Right renal cortex interstitium (tissue), 3 donors: Measurements from ENCODE around the gene KCNH2. TPM values are rescaled to one million over a fixed set of nuclear protein-coding genes. Genes with fewer than 3 reads are reported as not detected.

Experiments
- DNase-seq, 3 donors: peaks; one replicate each; pipeline ENCODE4 v3.0.0-alpha.2; 2013; ENCODE audit warnings: low read depth in 3 of 3, low spot score in 2 of 3
- polyA plus RNA-seq, 3 donors: library from polyadenylated mRNA; unstranded; fragments of 120-200 nt; gene quantifications; one replicate each; pipeline ENCODE4 v1.2.1, GENCODE V29; 2013; ENCODE audit not compliant: insufficient read length in 3 of 3

The KCNH2 gene
- polyA plus RNA-seq, 3 donors, result 13.2 to 14.6 (median 14.1) TPM

DNA sequence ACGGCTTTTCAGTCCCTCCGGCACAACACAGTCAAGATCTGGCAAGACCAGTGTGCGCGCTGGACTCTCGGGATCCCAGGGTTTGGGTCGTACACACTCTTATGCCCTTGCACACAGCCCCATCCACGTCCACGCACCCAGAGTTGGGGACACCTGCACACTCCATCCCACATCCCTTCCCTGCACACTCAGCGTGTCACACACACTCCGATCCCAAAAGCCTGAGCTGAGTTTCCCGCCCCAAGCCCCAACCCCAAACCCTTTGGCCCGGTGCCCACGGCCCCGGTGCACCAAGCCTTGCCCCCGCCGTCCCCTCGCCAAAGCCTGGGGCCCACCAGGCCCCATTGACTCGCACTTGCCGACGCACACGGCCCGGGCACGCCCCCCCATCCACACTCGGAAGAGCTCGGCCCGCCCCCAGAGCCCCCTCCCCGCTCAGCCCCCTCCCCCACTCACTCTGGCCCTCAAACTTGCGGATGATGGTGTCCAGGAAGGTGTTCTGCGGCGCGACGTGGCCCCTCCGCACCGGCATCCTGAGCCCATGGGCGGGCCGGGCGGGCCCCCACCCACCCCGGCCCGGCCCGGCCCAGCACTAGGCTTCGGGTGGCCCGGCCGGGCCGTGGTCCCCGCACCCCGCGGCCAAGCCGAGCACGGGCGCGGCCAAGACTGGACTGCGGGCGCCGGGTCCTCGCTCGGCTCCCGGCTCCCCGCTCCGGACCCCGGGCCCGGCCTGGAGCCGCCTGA is 567 bp downstream of the KCNH2 start:
- no peak for DNase-seq

DNA sequence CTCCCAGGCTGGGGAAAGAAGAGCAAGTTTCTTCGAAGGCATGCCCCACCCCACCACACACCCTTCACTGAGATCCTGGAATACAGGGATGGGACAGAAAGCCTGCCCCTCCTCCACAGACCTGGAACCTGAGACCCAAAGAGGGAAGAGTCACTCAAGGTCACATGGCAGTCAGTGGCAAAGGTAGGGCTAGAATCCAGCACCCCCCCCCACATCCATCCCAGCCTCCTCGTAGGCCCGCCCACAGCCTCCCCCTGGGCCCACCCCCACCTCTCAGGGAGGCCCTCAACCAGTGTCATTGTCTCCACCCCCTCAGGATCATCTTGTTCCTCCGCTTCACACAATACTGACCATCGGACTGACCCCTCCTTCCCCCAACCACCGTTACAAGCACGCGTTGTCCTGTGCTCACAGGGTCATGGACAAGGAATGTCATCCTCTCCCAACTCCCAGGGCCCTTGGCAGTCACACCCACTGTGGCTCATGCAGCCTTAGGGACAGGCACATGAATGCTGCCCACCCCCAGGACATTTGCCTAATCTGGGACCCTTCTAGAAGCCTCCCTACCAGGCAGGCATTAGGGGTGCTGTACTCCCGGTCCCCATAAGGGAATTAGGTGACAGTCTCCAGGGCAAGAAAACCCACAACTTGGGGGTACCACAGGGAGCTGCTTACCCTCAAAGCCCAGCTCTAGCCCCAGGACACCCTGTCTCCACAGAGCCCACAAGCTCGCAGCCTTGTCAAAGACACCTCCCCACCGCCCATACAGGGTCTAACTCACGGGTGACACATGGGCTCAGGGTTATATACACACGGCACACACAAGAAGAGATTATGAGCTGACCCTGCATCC is 1.4 kb downstream of the KCNH2 start:
- no peak for DNase-seq

DNA sequence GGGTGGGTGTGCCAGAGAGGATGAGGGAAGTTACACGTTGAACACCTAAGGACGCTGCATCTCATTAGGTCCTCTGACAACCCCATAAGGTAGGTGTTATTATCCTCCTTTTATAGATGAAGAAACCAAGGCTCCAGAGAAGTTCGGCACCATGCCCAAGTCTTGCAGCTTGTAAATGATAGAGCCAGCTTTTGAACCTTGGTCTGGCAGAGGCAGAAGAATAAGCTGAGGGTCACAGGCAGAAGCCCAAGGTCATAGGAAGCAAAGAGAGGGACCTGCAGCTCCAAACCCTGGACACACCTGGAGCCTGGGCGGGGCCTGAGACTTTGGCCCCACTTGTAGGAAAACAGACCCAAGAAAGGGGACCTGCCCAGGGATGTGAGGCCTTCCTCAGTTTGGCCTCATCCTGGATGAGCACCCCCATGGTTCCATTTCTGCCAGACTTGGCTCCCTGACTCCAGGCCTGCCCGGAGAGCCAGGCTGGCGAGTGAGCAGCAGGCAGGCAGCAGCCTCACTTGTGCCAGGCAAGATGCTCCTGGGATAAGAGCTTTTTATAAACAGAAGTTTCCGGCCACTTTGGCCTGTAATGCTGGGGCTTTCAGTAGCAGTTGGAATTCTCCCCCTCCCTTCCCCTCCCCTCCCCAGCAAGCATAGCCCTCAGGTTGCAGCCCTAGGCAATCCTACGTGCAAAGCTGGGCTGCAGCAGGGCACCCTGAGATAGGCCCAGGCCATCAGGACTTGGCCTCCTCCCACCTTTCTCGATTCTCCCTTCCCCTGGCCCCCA is 2.4 kb downstream of the KCNH2 start:
- DNase-seq, result no peak

DNA sequence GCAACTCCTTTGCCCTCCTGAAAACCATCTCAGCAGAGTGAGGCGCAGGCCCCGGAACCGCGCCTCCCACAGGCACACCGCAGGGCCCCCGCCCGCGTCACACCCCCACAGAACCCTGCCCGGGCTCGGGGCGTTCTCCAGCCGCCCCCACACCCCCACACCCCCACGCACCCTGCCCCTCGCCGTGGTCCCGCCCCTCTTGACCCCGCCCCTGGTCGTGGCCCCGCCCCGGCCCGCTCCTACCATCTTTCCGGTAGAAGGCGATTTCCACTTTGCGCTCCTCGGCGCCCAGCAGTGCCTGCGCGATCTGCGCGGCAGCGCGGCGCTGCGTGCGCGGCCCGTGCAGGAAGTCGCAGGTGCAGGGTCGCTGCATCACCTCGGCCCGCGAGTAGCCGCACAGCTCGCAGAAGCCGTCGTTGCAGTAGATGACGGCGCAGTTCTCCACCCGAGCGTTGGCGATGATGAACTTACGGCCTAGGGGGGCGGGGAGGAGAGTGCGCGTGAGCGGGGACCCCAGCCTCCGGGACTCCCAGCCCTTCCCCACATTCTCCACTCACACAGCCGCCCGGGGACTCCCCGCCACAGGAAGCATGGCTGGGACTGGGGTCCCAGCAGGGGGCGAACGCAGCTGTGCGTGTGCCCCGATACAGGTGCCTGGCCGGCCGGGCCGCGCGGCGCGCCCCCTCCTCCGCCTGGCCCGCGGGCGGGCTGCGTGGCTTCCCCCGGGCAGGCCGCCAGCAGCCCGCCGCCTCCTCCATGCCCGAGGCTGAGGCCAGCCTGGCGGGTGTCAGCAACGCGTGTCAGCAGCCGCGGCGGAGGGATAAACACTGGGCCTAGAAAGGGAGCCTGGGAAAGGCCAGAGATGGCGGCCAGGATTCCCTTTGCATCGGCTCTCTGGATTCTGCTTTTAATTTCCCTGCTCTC is 3.4 kb downstream of the KCNH2 start:
- DNase-seq, result no peak

DNA sequence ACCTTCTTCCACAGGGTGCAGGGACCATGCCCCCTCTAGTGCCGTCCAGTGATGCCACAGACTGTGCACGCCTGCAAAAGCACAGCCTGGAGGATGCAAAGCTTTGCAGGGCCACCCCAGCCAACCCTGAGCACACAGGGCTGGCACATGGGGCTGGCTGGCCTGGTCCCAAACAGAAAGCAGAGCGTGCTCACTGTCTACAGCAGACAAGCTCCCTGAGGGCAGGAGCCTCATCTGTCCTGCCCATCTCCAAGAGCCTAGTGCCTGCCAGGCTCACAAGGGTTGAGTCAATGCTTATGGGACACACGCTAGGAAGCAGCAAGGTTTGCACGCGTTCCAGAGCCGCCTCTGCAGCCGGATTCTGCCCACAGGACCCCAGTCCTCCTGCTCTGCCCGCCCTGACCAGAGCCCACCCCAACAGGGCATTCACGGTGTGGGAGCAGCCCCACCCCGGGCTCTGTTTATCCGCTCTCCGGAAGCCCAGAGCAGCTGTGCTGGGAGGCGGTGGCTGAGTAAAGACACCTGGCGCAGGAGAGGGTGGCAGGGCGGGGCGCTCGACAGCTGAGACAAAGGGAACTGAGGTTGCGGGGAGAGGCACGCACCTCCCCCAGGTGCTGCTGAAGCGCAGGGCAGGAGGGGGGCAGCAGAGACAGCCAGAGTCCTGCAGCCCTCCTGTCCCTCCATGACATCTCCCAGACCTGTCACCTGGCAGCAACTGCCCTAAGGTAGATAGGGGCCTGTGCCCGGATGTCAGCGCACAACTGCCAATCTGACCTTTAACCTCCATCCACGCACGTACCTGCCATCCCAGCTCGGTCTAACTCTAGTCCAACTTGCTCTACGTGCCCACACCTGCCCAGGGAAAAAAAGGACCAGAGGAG is 4.3 kb downstream of the KCNH2 start:
- DNase-seq, result no peak

DNA sequence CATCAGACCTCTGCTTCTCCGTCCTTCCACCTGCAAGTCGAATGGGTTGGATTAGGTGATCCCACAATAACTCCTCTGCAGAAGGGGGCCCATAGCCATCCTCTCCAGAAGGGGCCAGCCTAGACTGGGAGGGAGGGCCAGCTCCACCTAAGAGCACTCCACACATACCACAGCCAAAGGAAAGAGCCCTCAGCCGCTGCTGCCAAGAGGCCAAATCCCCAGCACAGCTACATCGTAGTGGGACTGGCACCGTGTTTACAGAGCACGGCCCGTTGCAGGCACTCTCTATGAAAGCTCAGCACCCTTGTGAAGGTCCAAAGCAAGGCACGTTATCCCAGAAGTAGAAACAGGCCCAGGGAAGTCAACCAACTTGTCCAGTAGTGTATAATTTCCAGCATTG is 5.4 kb downstream of the KCNH2 start:
- no peak for DNase-seq

DNA sequence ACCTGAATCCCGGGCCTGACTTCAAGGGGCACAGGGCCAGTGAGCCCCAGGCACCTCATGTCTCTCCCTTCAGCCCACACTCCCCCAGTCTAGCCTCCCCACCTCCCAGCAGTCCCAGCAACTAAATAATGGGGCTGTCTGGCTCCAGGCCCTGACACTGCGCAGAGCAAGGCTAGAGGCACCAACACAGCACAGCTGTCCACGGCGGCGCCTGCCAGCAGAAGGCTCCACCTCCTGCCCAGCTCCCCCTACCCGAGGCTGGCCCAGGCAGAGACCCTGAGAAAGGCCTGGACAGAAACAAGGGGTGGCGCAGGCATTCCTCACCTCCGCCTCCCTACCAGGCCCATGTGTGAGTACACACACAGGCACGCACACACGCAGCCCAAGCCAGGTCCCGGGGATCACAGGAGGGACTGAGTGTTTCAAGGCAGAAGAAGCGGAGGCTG is 6.1 kb downstream of the KCNH2 start:
- DNase-seq, result no peak

DNA sequence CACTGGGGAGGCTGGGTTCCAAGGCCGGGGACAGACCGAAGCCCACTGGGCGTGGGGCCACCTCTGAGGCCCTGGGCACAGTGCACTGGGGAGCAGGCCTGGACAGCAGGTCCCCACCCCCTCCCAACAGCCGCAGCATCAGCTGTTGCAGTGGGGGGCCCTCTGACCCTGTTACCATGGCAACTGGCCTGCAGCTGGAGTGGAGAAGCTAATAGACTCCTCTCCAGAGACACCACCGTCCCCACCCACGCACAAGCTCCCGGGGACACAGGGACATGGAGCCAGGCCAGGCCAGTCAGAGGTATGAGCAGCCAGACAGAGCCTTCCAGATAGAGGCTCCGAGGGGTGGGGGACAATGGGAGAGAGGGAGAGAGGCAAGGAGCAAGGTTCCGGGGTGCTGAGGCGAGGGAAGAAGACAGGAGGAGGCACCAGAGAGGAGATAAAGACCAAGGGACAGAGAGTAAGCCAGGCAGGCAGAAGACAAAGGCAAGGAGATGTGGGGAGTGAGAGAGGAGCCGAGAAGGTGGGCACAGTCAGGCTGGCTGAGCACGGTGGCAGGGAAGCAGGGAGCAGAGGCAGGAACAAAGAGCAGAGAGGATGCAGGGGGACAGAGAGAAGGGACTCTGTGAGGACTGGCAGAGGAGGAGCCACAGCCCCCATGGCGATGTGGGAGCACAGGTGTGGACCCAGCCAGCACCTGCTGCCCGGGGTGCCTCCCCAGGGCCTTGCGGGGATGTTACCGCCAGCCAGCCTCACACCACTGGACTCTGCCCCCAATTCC is 6.7 kb downstream of the KCNH2 start:
- no peak for DNase-seq

DNA sequence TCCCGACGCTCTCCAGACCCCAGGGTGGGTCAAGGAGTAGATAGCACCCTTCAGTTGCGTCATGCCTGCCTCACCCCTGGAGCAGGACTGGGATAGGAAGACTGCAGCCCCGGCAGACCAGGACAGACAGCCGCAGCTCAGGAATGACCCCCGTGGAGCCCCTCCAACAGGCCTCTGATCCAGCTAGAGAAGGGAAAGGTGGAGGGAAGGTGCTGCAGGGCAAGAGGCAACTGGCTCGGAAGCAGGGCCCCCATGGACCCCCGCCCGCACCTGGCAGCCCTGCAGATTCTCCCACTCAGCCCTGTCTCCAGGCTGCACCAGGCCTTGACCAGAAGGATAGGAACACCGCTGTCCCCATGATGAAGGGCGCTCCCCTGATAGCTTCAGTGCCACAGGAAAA is 7.7 kb downstream of the KCNH2 start:
- no peak for DNase-seq

DNA sequence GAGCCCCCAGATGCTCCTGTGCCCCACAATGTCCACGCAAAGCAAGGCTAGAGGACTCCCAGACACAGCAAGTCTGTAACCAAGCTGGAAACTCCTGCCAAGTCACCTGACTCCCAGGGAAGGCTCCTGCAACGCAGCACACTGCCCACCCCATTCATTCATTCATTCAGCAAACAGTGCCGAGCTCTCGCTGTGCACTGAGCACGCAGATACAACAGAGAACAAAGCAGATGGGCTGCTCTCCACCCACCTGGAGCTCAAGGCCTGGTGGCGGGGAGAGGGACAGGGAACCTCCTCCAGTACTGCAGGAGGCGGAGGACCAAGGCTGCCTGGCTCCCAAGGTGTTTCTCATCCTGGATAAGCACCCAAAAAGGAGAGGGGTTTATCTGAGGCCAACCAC is 8.6 kb downstream of the KCNH2 start:
- no peak for DNase-seq

DNA sequence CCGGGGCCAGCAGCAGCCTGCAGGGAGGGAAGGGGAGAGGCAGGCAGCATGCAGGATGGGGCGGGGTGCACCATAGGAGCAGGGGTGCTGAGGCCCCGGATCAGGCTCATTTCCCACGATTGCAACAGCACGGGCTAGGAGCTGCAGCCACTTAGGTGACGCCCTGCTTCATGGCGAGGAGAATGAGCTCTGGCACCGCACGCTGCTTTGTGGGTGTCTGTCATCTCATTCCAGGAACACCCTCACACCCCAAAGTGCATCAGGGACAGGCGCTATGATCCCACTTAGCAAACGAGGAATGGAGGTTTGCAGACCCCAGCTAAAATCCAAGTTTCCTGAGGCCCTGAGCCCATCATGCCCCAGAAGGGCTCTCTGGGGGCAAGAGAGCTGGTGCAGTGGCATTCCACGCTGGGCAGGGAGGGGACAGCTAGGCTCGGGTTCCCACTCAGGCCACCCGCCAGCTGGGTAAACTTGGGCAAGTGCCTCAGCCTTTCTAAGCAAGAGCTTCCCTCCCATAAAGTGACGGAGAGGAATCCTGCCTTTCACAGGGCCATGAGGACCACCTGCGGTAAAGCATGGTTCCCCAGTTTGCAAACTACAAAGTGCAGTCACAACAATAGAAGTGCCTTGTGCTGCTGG is 9.3 kb downstream of the KCNH2 start:
- no peak for DNase-seq

DNA sequence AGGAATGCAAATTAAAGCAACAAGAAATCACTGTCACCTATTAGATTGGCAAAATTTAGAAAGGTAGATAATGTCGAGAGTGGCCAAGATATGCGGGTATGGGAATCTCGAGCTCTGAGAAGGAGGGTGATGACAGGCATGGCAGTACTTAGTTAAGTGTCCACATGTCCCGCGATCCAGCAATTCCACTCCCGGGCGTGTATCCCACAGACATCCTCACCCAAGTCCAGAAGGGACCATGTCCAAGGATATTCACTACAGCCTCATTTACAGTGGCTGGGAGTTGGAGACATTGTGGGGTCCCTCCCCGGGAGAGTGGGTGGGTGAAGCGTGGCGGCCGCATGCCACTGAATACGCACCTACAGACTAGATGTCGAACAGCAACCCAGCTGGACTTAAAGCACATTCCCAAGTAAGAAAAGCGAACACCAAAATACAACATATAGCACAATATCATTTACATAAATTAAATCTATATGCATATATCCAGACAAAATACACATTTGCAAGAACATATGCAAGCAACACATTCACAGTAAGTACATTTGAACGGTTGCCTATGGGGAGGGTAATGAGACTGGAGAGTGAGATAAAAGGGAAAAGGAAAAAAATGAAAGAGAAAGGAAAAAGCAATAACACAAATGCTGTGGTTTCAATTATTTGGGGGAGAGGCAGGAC is 9.9 kb downstream of the KCNH2 start:
- no peak for DNase-seq

DNA sequence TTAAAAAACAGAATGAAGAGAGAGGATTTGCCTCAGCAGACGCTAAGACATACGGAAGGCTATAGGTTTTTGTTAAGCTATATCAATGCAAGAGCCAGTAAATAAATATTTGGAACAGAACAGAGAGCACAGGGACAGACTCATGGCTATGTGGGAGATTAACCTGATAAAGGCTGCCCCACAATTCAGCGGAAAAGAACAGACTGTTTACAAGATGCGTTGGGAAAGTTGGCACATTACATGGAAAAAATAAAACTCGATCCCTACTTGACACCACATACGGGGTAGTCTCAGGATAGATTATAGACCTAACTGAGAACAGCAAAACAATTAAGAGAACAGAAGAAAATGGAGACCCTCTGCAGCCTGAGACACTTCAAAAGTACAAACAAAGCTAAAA is 10.8 kb downstream of the KCNH2 start:
- DNase-seq, result no peak

DNA sequence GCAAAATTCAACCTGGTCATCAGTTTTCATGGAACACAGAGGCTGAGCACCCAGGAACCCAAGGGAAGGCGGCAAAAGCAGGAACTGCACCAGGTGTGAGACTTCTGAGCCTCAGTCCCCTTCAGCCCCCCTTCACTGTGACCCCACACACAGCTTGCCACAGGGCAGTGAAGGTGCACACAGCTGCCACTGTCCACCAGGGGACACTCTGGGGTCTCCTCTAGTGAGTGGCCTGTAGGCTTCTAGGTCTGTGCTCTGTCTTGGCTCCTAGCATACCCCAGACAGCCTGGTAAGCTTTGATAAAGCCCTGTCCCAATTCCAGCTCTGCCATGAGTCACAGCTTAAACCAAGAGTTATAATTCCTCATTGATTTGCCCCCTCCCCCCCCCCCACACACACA is 12.1 kb downstream of the KCNH2 start:
- DNase-seq, result no peak

DNA sequence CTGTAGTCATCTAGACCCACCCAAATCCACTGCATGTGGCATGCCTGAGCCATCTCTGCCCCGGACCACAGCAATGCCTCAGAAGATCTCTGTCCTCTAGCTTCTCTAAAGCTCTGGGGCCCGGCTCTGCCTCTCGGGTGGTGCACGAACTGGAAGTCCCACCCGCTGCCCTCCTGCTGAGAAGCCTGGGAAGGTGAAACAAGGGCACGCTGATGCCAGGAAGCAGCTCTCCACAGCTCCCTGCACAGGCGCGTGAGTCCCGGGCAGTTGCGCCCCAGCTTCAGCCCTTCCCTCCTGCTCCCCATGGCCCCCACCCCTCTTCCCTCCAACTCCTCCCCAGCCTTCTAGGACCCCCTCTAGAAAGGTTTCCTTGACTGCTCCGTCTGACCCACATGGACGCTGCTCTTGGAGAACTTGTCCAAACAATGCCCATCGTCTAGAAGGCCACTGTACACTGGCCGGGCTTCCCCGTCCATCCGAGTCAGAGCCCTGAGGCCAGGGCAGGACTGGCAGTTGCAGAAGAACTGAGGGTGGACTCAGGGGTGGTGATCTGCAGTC is 12.8 kb downstream of the KCNH2 start:
- DNase-seq, result no peak

DNA sequence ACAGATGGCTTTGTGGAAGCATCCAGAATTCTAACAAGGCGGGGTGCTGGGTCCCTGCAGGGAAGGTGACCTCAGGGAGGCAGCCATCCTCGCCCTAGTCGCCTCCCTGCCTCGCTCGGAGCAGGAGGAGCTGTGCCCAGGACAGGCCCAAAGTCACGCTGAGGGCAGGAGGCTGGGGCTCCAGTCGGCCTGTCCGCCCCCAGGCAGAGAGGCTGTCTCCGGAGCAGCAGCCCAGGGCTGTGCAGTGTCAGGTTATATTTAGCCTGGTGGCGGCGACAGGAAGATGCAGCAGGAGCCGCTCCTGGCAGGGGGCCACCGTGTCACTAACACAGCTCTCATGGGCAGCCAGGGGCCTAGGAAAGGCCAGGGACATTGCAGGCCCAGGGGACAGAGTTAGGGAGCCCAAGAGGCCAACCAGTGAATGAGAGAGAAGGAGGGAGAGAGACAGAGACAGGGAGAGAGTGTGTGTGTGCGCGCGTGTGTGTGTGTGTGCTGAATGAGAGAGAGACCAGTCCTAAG is 13.5 kb downstream of the KCNH2 start:
- no peak for DNase-seq
